HepG2 (cell line): Measurements from ENCODE around the gene ALG10. TPM values are rescaled to one million over a fixed set of nuclear protein-coding genes. Genes with fewer than 3 reads are reported as not detected.
A peak's percentile ranks its signal among the peaks of the same experiment; 100 is the strongest.

Source experiments
- EHMT2 ChIP-seq: fragments of 200-600 bp; sonication (generic); IDR thresholded peaks from 2 replicates; pipeline ENCODE4 v1.7.0; 2017; ENCODE audit warnings: antibody characterized with exemption, low read depth, low read length, borderline replicate concordance
- ETS1 ChIP-seq: sonication (generic); formaldehyde crosslinking; IDR thresholded peaks from 2 replicates; pipeline ENCODE4 v1.4.0; 2020; ENCODE audit warnings: missing genetic modification reagents
- HMGXB4 ChIP-seq, 2 experiments: sonication (generic) in 1 of 2; formaldehyde crosslinking in 1 of 2; IDR thresholded peaks; 2 replicates each; pipeline versions ENCODE4 v1.4.0 to v1.6.1; 2018 to 2020; ENCODE audit warnings: missing genetic modification reagents in 2 of 2, borderline replicate concordance in 1 of 2, low read depth in 1 of 2, mild to moderate bottlenecking in 1 of 2, missing biosample characterization in 1 of 2
- MXD3 ChIP-seq: IDR thresholded peaks from 2 replicates; pipeline ENCODE4 v1.6.1; 2016; ENCODE audit warnings: mild to moderate bottlenecking, missing biosample characterization, missing genetic modification reagents
- PAXIP1 ChIP-seq: sonication (generic); formaldehyde crosslinking; conservative IDR thresholded peaks from 2 replicates; pipeline ENCODE4 v1.4.0; 2020; ENCODE audit warnings: mild to moderate bottlenecking, missing genetic modification reagents, moderate library complexity
- RXRB ChIP-seq: IDR thresholded peaks from 2 replicates; pipeline ENCODE4 v1.6.1; 2016; ENCODE audit warnings: borderline replicate concordance, missing genetic modification reagents, missing compliant biosample characterization
- SALL1 ChIP-seq: sonication (generic); formaldehyde crosslinking; IDR thresholded peaks from 2 replicates; pipeline ENCODE4 v1.8.0; 2022; ENCODE audit warnings: mild to moderate bottlenecking, missing genetic modification reagents
- SAP130 ChIP-seq: IDR thresholded peaks from 2 replicates; pipeline ENCODE4 v1.6.1; 2016; ENCODE audit warnings: low read depth
- SMYD3 ChIP-seq: sonication (generic); formaldehyde crosslinking; IDR thresholded peaks from 2 replicates; pipeline ENCODE4 v1.8.1; 2023; ENCODE audit warnings: mild to moderate bottlenecking, missing genetic modification reagents
- SRF ChIP-seq: IDR thresholded peaks from 2 replicates; pipeline ENCODE4 v1.6.1; 2011; ENCODE audit warnings: mild to moderate bottlenecking, low read depth, low read length, moderate library complexity
- TCF7 ChIP-seq: sonication (generic); IDR thresholded peaks from 2 replicates; pipeline ENCODE4 v1.6.1; 2016; ENCODE audit warnings: antibody characterized with exemption, low read depth
- THRA ChIP-seq: sonication (generic); formaldehyde crosslinking; IDR thresholded peaks from 2 replicates; pipeline ENCODE4 v1.4.0; 2020; ENCODE audit warnings: missing genetic modification reagents, borderline replicate concordance
- ZNF101 ChIP-seq: sonication (generic); formaldehyde crosslinking; IDR thresholded peaks from 2 replicates; pipeline ENCODE4 v1.4.0; 2020; ENCODE audit warnings: mild to moderate bottlenecking, low read depth, missing genetic modification reagents, borderline replicate concordance
- ZNF296 ChIP-seq: sonication (generic); formaldehyde crosslinking; conservative IDR thresholded peaks from 2 replicates; pipeline ENCODE4 v1.5.0; 2020; ENCODE audit warnings: mild to moderate bottlenecking, missing genetic modification reagents
- ZNF33B ChIP-seq: sonication (generic); formaldehyde crosslinking; IDR thresholded peaks from 2 replicates; pipeline ENCODE4 v1.5.1; 2020; ENCODE audit warnings: mild to moderate bottlenecking, missing genetic modification reagents
- ZNF543 ChIP-seq: sonication (generic); formaldehyde crosslinking; IDR thresholded peaks from 2 replicates; pipeline ENCODE4 v1.4.0; 2020; ENCODE audit warnings: mild to moderate bottlenecking, missing genetic modification reagents
- ZNF639 ChIP-seq: conservative IDR thresholded peaks from 2 replicates; pipeline ENCODE4 v1.6.1; 2018; ENCODE audit warnings: missing genetic modification reagents
- ZNF891 ChIP-seq: sonication (generic); formaldehyde crosslinking; IDR thresholded peaks from 2 replicates; pipeline ENCODE4 v1.5.0; 2020; ENCODE audit warnings: mild to moderate bottlenecking, missing genetic modification reagents
- polyA plus RNA-seq, 8 experiments: library from polyadenylated mRNA; depleted of rRNA in 3 of 8; stranded (reverse) in 7 of 8; unstranded in 1 of 8; fragments of >200 nt; fragmentation: Illumina TruSeq in 4 of 8; extraction: Trizol in 4 of 8; gene quantifications; 2 replicates each; pipeline versions ENCODE4 v1.2.1 to v1.2.3, GENCODE V29; 2011 to 2016; ENCODE audit warnings: low read depth in 4 of 8, missing spikeins in 1 of 8, mixed read lengths in 1 of 8; ENCODE audit not compliant: insufficient read depth in 1 of 8
- total RNA-seq, 5 experiments: library from RNA; depleted of rRNA; stranded (reverse); fragments of >200 nt; fragmentation: Illumina TruSeq; extraction: Trizol; gene quantifications; 2 replicates each; pipeline ENCODE4 v1.2.3, GENCODE V29; 2016; ENCODE audit warnings: low read depth in 1 of 5

Gene ALG10
- total and polyA plus RNA-seq, 2 of the 13 experiments (the other 11 are each of a cell fraction or from before 2014, with no cell fraction given), result 7.9 to 17.4 TPM

GRCh38 chr12:34022079-34022830 lies at the start of gene ALG10 (continued):
- TF ChIP-seq MXD3 (CRISPR knock-in tag), result no peak
- TF ChIP-seq RXRB (CRISPR knock-in tag), result peak; percentile 67; the same call in 1 of the 2 replicates
- peak; percentile 34; the same call in 1 of the 2 replicates for TF ChIP-seq SRF
- TF ChIP-seq THRA (CRISPR knock-in tag), result no peak
- 0 out of 2 replicates have a peak, but pooled peaks have one; percentile 9 for TF ChIP-seq PAXIP1 (CRISPR knock-in tag)
- peak; percentile 65; the same call in 1 of the 2 replicates for TF ChIP-seq EHMT2
- 0 out of 2 replicates have a peak, but pooled peaks have one; percentile 50 for TF ChIP-seq SMYD3 (CRISPR knock-in tag)
- no peak for TF ChIP-seq ZNF296 (CRISPR knock-in tag)
- TF ChIP-seq SAP130, result peak; percentile 93
- TF ChIP-seq TCF7, result peak; percentile 33; the same call in 1 of the 2 replicates
- peak; percentile 52 to 84; a peak in 2 of 4 replicates for TF ChIP-seq HMGXB4 (CRISPR knock-in tag; IDR thresholded peaks at IDR 0.05; ENCODE audit: borderline replicate concordance in 1 of 2, low read depth in 1 of 2)
- TF ChIP-seq ZNF33B (CRISPR knock-in tag), result 0 out of 2 replicates have a peak, but pooled peaks have one; percentile 50
- TF ChIP-seq SALL1 (CRISPR knock-in tag), result peak; percentile 82
- TF ChIP-seq ETS1 (CRISPR knock-in tag), result no peak
- TF ChIP-seq ZNF101 (CRISPR knock-in tag), result no peak
- TF ChIP-seq ZNF639 (CRISPR knock-in tag), result peak; percentile 85
- TF ChIP-seq ZNF543 (CRISPR knock-in tag), result no peak
- TF ChIP-seq ZNF891 (CRISPR knock-in tag), result 0 out of 2 replicates have a peak, but pooled peaks have one; percentile 45
